Endothelial cell of umbilical vein (primary cell): ENCODE results near the gene RFX1. TPM values are rescaled to one million over a fixed set of nuclear protein-coding genes. Genes with fewer than 3 reads are reported as not detected.
"Not testable (repeated sequence)": the region's sequence is repeated elsewhere in the genome, so short reads cannot be mapped to it uniquely, and the experiment has no call there.

Experiments
- BruUV-seq: library from RNA; stranded (reverse); fragments of 400-500 nt; replicated peaks from 2 replicates; lab custom pipeline; 2021; lab: Mats Ljungman, UMichigan
- CTCF ChIA-PET: fragments of 300-600, 350-600 bp; sonication (Branson Sonifier 250); formaldehyde crosslinking; loops from one replicate; lab custom pipeline; 2021; ENCODE audit warnings: antibody characterized with exemption, inconsistent platforms; lab: Charles Lee
- POLR2A ChIA-PET: fragments of 300-600, 350-600 bp; sonication (Branson Sonifier 250); formaldehyde crosslinking; loops from one replicate; lab custom pipeline; 2021; ENCODE audit warnings: antibody characterized with exemption, inconsistent platforms; lab: Charles Lee
- DNase-seq: peaks from one replicate; pipeline ENCODE4 v3.0.0-alpha.2; 2011; ENCODE audit warnings: low read depth, low spot score
- FAIRE-seq: peaks from 2 replicates; lab custom pipeline; 2011; peaks lifted over from hg19 to GRCh38; lab: Jason Lieb, UNC
- H2AFZ ChIP-seq: 2 replicates; pipeline ENCODE4 v1.6.0; 2012; ENCODE audit warnings: low read depth, low read length, control low read depth, inconsistent platforms
- H3K27ac ChIP-seq: 2 replicates; pipeline ENCODE4 v1.5.1; 2011; ENCODE audit warnings: low read depth, mild to moderate bottlenecking, control low read depth, low read length, moderate library complexity; ENCODE audit not compliant: insufficient read depth
- H3K27me3 ChIP-seq, 2 experiments: 2 replicates each; pipeline versions ENCODE4 v1.6.0 to v1.6.1; 2011; ENCODE audit warnings: low read length in 2 of 2, mixed read lengths in 1 of 2; ENCODE audit not compliant: control insufficient read depth in 2 of 2, insufficient read depth in 2 of 2
- H3K36me3 ChIP-seq, 2 experiments: 2 replicates in 1 of 2; 3 replicates in 1 of 2; pipeline ENCODE4 v1.5.1; 2011; ENCODE audit warnings: low read length in 2 of 2, mild to moderate bottlenecking in 1 of 2, moderate library complexity in 1 of 2; ENCODE audit not compliant: control insufficient read depth in 2 of 2, insufficient read depth in 2 of 2; ENCODE audit errors: extremely low read depth in 1 of 2
- H3K4me1 ChIP-seq: 3 replicates; pipeline ENCODE4 v1.5.1; 2011; ENCODE audit warnings: mild to moderate bottlenecking, low read length; ENCODE audit not compliant: control insufficient read depth, insufficient read depth; ENCODE audit errors: extremely low read depth
- H3K4me2 ChIP-seq: 2 replicates; pipeline ENCODE4 v1.6.1; 2011; ENCODE audit warnings: low read length, control low read depth, mixed read lengths; ENCODE audit not compliant: insufficient read depth
- H3K4me3 ChIP-seq, 3 experiments: fragments of 200-600 bp in 1 of 3; sonication (generic), shearing (Covaris generic) in 1 of 3; replicated peaks in 1 of 3; 2 replicates each; pipeline ENCODE4 v1.5.1; 2011 to 2016; ENCODE audit warnings: control low read depth in 3 of 3, low read length in 3 of 3, mild to moderate bottlenecking in 2 of 3, inconsistent platforms in 1 of 3, low read depth in 1 of 3, moderate library complexity in 1 of 3; ENCODE audit not compliant: insufficient read depth in 1 of 3
- H3K79me2 ChIP-seq: 2 replicates; pipeline ENCODE4 v1.6.0; 2012; ENCODE audit warnings: low read length, inconsistent platforms; ENCODE audit not compliant: control insufficient read depth, insufficient read depth
- H3K9ac ChIP-seq: replicated peaks from 2 replicates; pipeline ENCODE3; 2011; ENCODE audit warnings: low read length, control low read depth; ENCODE audit not compliant: insufficient read depth; ENCODE audit errors: extremely low read depth
- H3K9me1 ChIP-seq: replicated peaks from 3 replicates; pipeline ENCODE4 v1.6.0; 2011; ENCODE audit warnings: mild to moderate bottlenecking, low read length; ENCODE audit not compliant: control insufficient read depth, insufficient read depth; ENCODE audit errors: extremely low read depth
- H3K9me3 ChIP-seq: replicated peaks from 2 replicates; pipeline ENCODE4 v1.5.1; 2012; ENCODE audit warnings: low read length, inconsistent platforms; ENCODE audit not compliant: control insufficient read depth, insufficient read depth
- H4K20me1 ChIP-seq: replicated peaks from 2 replicates; pipeline ENCODE3; 2011; ENCODE audit warnings: mild to moderate bottlenecking, low read length; ENCODE audit not compliant: control insufficient read depth, insufficient read depth; ENCODE audit errors: extremely low read depth
- CTCF ChIP-seq, 2 donors: IDR thresholded peaks; 1 replicate in 1 of 2; 2 replicates in 1 of 2; pipeline ENCODE4 v1.5.1; 2011; ENCODE audit warnings: low read length in 2 of 2, mild to moderate bottlenecking in 2 of 2, moderate library complexity in 2 of 2, control low read depth in 1 of 2, inconsistent platforms in 1 of 2, low read depth in 1 of 2; ENCODE audit not compliant: insufficient read depth in 1 of 2; ENCODE audit errors: extremely low read depth in 1 of 2
- EZH2 ChIP-seq: IDR thresholded peaks from 2 replicates; pipeline ENCODE4 v1.6.1; 2012; ENCODE audit warnings: borderline replicate concordance, low read depth, mild to moderate bottlenecking, moderate library complexity, low read length, inconsistent platforms; ENCODE audit not compliant: severe bottlenecking
- FOS ChIP-seq: IDR thresholded peaks from 2 replicates; pipeline ENCODE4 v1.6.1; 2011; ENCODE audit warnings: mild to moderate bottlenecking, low read length, moderate library complexity, borderline replicate concordance; ENCODE audit not compliant: insufficient read depth
- GATA2 ChIP-seq: IDR thresholded peaks from 2 replicates; pipeline ENCODE4 v1.7.0; 2011; ENCODE audit warnings: low read depth, mild to moderate bottlenecking, moderate library complexity, mixed read lengths, low read length; ENCODE audit not compliant: insufficient read length, insufficient read depth
- JUN ChIP-seq: IDR thresholded peaks from 2 replicates; pipeline ENCODE4 v1.6.1; 2011; ENCODE audit warnings: borderline replicate concordance, low read depth; ENCODE audit not compliant: insufficient read length, insufficient read depth
- MAX ChIP-seq: IDR thresholded peaks from 2 replicates; pipeline ENCODE4 v1.6.1; 2011; ENCODE audit not compliant: insufficient read depth, insufficient read length
- MYC ChIP-seq: IDR thresholded peaks from one replicate; pipeline ENCODE4 v1.6.1; 2011; ENCODE audit warnings: mild to moderate bottlenecking, low read depth, low read length
- POLR2A ChIP-seq: IDR thresholded peaks from 2 replicates; pipeline ENCODE4 v1.6.1; 2012; ENCODE audit warnings: low read depth, mild to moderate bottlenecking, control low read depth, low read length
- POLR2AphosphoS5 ChIP-seq: IDR thresholded peaks from 2 replicates; pipeline ENCODE4 v1.6.1; 2012; ENCODE audit warnings: low read depth, mild to moderate bottlenecking, control low read depth, low read length, moderate library complexity; ENCODE audit not compliant: insufficient read depth
- dilution Hi-C: fragments of 300-500 bp; cut with MboI; formaldehyde crosslinking; loops from one replicate; pipeline ENCODE4 v1.15.0; 2019; ENCODE audit warnings: low sequenced_read_pairs; ENCODE audit not compliant: extremely low pct_ligation_motif_present
- intact Hi-C: fragments of 100-400 bp; cut with micrococcal nuclease; formaldehyde crosslinking; loops from one replicate; pipeline ENCODE4 v1.10.0; 2022
- polyA plus RNA-seq, 4 experiments: library from polyadenylated mRNA; depleted of rRNA in 3 of 4; stranded (reverse) in 3 of 4; unstranded in 1 of 4; fragments of >200 nt; gene quantifications; 2 replicates each; pipeline versions ENCODE4 v1.2.1 to v1.2.3, GENCODE V29; 2011 to 2012; ENCODE audit warnings: missing spikeins in 1 of 4
- total RNA-seq: library from RNA; stranded (reverse); gene quantifications from 2 replicates; pipeline ENCODE4 v1.2.3, GENCODE V29; 2021

The RFX1 gene
- total and polyA plus RNA-seq, 2 donors (not counting 3 experiments of a cell fraction or from before 2014, with no cell fraction given), result 2.3 to 14.7 TPM

GRCh38 chr19:14022469-14022868, 16.3 kb upstream of the RFX1 start:
- no peak for TF ChIP-seq FOS
- FAIRE-seq (no peak), DNase-seq (no peak)
- intact Hi-C loops (no loop called here), dilution Hi-C loops (no loop called here)
- H3K4me2 ChIP-seq, result no peak overlapping the region
- no peak overlapping the region for H3K9ac ChIP-seq
- BruUV-seq, result no TSS peak
- no peaks in the 10 kb centered on the region for H4K20me1 ChIP-seq
- H3K27ac ChIP-seq, result no peak overlapping the region
- H3K79me2 ChIP-seq, result no peaks in the 10 kb centered on the region
- no peak overlapping the region for H2AFZ ChIP-seq
- H3K9me3 ChIP-seq, result no peaks in the 10 kb centered on the region
- ChIA-PET CTCF (interaction anchor here (1.0 to 2.7 kb wide), 7 partner anchors 9 to 119 kb away, joined by 3 to 25 read pairs (median 6); partner anchors contain the start of genes IL27RA and RFX1), POLR2A (no interaction called here)
- H3K4me1 ChIP-seq, result peaks cover 6% of the 10 kb centered on the region
- no peaks in the 10 kb centered on the region for H3K36me3 ChIP-seq
- H3K9me1 ChIP-seq, result no peaks in the 10 kb centered on the region
- no peak overlapping the region for H3K4me3 ChIP-seq
- no peaks in the 10 kb centered on the region for H3K27me3 ChIP-seq

- no TSS peak for BruUV-seq
- dilution Hi-C loops (no loop called here), intact Hi-C loops (no loop called here)
- Histone ChIP-seq H2AFZ (no peak overlapping the region), H3K79me2 (no peaks in the 10 kb centered on the region), H3K9me3 (no peaks in the 10 kb centered on the region), H3K4me1 (peaks cover 6% of the 10 kb centered on the region), H3K27me3 (no peaks in the 10 kb centered on the region), H3K27ac (no peak overlapping the region), H3K4me2 (no peak overlapping the region), H3K9me1 (no peaks in the 10 kb centered on the region), H3K36me3 (no peaks in the 10 kb centered on the region), H3K9ac (no peak overlapping the region), H4K20me1 (no peaks in the 10 kb centered on the region), H3K4me3 (no peak overlapping the region)
- ChIA-PET POLR2A (no interaction called here), CTCF (interaction anchor here (1.1 to 2.7 kb wide), 5 partner anchors 10 to 118 kb away, joined by 3 to 25 read pairs (median 7); partner anchors contain the start of genes IL27RA and RFX1)
- no peak for TF ChIP-seq GATA2
- no peak for TF ChIP-seq CTCF (IDR thresholded peaks at IDR 0.05; ENCODE audit: extremely low read depth in 1 of 2, insufficient read depth in 1 of 2, low read depth in 1 of 2, low read length in 2 of 2)
- no peak for TF ChIP-seq MYC
- no peak for TF ChIP-seq POLR2AphosphoS5
- TF ChIP-seq POLR2A, result no peak
- TF ChIP-seq JUN, result no peak
- no peak for TF ChIP-seq EZH2
- no peak for TF ChIP-seq FOS
- TF ChIP-seq MAX, result no peak
- DNase-seq, result no peak
- FAIRE-seq, result no peak
Observed at GRCh38 chr19:14021474-14021873, 15.4 kb upstream of the RFX1 start.

- intact Hi-C loops, result not testable (repeated sequence)
Observed at GRCh38 chr19:14019739-14020138, 13.6 kb upstream of the RFX1 start.

More at GRCh38 chr19:14019739-14020138, 13.6 kb upstream of the RFX1 start:
- H4K20me1 ChIP-seq, H3K79me2 ChIP-seq, H3K36me3 ChIP-seq, H3K4me2 ChIP-seq, H3K4me1 ChIP-seq, POLR2A ChIA-PET, H2AFZ ChIP-seq, H3K27ac ChIP-seq, BruUV-seq, H3K9me3 ChIP-seq, H3K9me1 ChIP-seq, H3K9ac ChIP-seq, dilution Hi-C loops, H3K27me3 ChIP-seq, DNase-seq, FAIRE-seq, H3K4me3 ChIP-seq: not testable (repeated sequence)
- CTCF ChIA-PET, result interaction anchor here (0.5 to 2.4 kb wide), 2 partner anchors 40 to 92 kb away, joined by 3 to 9 read pairs; no protein-coding TSS in a partner anchor
